Fibroblast of skin of left quadriceps (primary cell): ENCODE data around the gene ABCC11.
"Not testable (repeated sequence)": the region's sequence is repeated elsewhere in the genome, so short reads cannot be mapped to it uniquely, and the experiment has no call there.

Experiments used
- DNase-seq, 2 experiments: peaks; one replicate each; pipeline ENCODE4 v3.0.0-alpha.2; 2013; ENCODE audit warnings: low read depth in 2 of 2

The ABCC11 gene

GRCh38 chr16:48201515-48202201 lies 45.7 kb downstream of the ABCC11 start:
- DNase-seq: no peak

- no peak for DNase-seq
Measured at GRCh38 chr16:48197294-48197693, 50.0 kb downstream of the ABCC11 start.

GRCh38 chr16:48194828-48195556 lies 52.3 kb downstream of the ABCC11 start:
- DNase-seq: no peak

- no peak for DNase-seq
Measured at GRCh38 chr16:48193846-48194245, 53.5 kb downstream of the ABCC11 start.

GRCh38 chr16:48188449-48189102 lies 58.8 kb downstream of the ABCC11 start:
- DNase-seq: no peak

- no peak for DNase-seq
Measured at GRCh38 chr16:48187779-48188178, 59.6 kb downstream of the ABCC11 start.

- DNase-seq: no peak
Measured at GRCh38 chr16:48184681-48185080, 62.7 kb downstream of the ABCC11 start.

GRCh38 chr16:48182979-48183537 lies 64.3 kb downstream of the ABCC11 start:
- no peak for DNase-seq

GRCh38 chr16:48181746-48182520 lies 65.4 kb downstream of the ABCC11 start:
- DNase-seq: not testable (repeated sequence)

- no peak for DNase-seq
Measured at GRCh38 chr16:48180868-48181480, 66.4 kb downstream of the ABCC11 start.

GRCh38 chr16:48176635-48177408 lies 70.5 kb downstream of the ABCC11 start:
- no peak for DNase-seq

GRCh38 chr16:48173889-48174288 lies 73.5 kb downstream of the ABCC11 start:
- no peak for DNase-seq

- no peak for DNase-seq
Measured at GRCh38 chr16:48172682-48173081, 74.7 kb downstream of the ABCC11 start.

- no peak for DNase-seq
Measured at GRCh38 chr16:48169896-48170295, 77.4 kb downstream of the ABCC11 start.

GRCh38 chr16:48168075-48168474 lies 79.3 kb downstream of the ABCC11 start:
- no peak for DNase-seq

GRCh38 chr16:48166617-48167016 lies 80.7 kb downstream of the ABCC11 start:
- not testable (repeated sequence) for DNase-seq

- no peak for DNase-seq
Measured at GRCh38 chr16:48165961-48166578, 81.3 kb downstream of the ABCC11 start.

- DNase-seq: peak; percentile 34 to 38
Measured at GRCh38 chr16:48164907-48165715, 82.2 kb downstream of the ABCC11 start.

GRCh38 chr16:48162839-48163410 lies 84.4 kb downstream of the ABCC11 start:
- DNase-seq: no peak
